ENCODE measurements around the gene TAS2R14.

TAS2R14 gene

GRCh38 chr12:10904686-10905085 is 34.4 kb downstream of the TAS2R14 start:
- no peak for DNase-seq

- DNase-seq: no peak
These were observed 37.6 kb downstream of the TAS2R14 start for GRCh38 chr12:10901427-10901826.

- no peak for DNase-seq
These were observed 38.1 kb downstream of the TAS2R14 start for GRCh38 chr12:10900972-10901371.

- DNase-seq: no peak
These were observed 38.5 kb downstream of the TAS2R14 start for GRCh38 chr12:10900530-10900929.

GRCh38 chr12:10896854-10897253 is 42.2 kb downstream of the TAS2R14 start:
- no peak for DNase-seq

- no peak for DNase-seq
These were observed 47.1 kb downstream of the TAS2R14 start for GRCh38 chr12:10891937-10892336.

GRCh38 chr12:10889226-10889625 is 49.8 kb downstream of the TAS2R14 start:
- DNase-seq: no peak

Data from stimulated activated naive CD4-positive, alpha-beta T cell treated with Interleukin-2 at 50 U/mL for 16 hours (primary cell).